ENCODE data around the gene PSRC1.
"Not testable (repeated sequence)": the region's sequence is repeated elsewhere in the genome, so short reads cannot be mapped to it uniquely, and the experiment has no call there.

PSRC1 gene

GRCh38 chr1:109295712-109296415 lies 12.9 kb upstream of the PSRC1 start:
- DNase-seq: no peak

- DNase-seq: no peak
Observed at GRCh38 chr1:109294481-109294880, 11.5 kb upstream of the PSRC1 start.

- no peak for DNase-seq
Observed at GRCh38 chr1:109293026-109293425, 10.1 kb upstream of the PSRC1 start.

GRCh38 chr1:109292364-109292763 lies 9.4 kb upstream of the PSRC1 start:
- DNase-seq: no peak

GRCh38 chr1:109290998-109291397 lies 8.1 kb upstream of the PSRC1 start:
- DNase-seq: no peak

- DNase-seq: no peak
Observed at GRCh38 chr1:109290137-109290536, 7.2 kb upstream of the PSRC1 start.

GRCh38 chr1:109286762-109287161 lies 3.8 kb upstream of the PSRC1 start:
- DNase-seq: not testable (repeated sequence)

- no peak for DNase-seq
Observed at GRCh38 chr1:109283748-109284600, 1.0 kb upstream of the PSRC1 start.

- DNase-seq: no peak
Observed at GRCh38 chr1:109282497-109282951, 421 bp downstream of the PSRC1 start.

GRCh38 chr1:109281680-109282496 lies 1.1 kb downstream of the PSRC1 start:
- DNase-seq: no peak

- no peak for DNase-seq
Observed at GRCh38 chr1:109280862-109281261, 2.1 kb downstream of the PSRC1 start.

GRCh38 chr1:109279615-109280278 lies 3.2 kb downstream of the PSRC1 start:
- DNase-seq: no peak

GRCh38 chr1:109277434-109278204 lies 5.3 kb downstream of the PSRC1 start:
- DNase-seq: peak; percentile 51

GRCh38 chr1:109275706-109276345 lies 7.1 kb downstream of the PSRC1 start:
- DNase-seq: peak; percentile 58

- DNase-seq: peak; percentile 62
Observed at GRCh38 chr1:109274533-109275476, 8.1 kb downstream of the PSRC1 start.

- DNase-seq: no peak
Observed at GRCh38 chr1:109273570-109274288, 9.2 kb downstream of the PSRC1 start.

- no peak for DNase-seq
Observed at GRCh38 chr1:109272831-109273547, 10.0 kb downstream of the PSRC1 start.

GRCh38 chr1:109272021-109272799 lies 10.7 kb downstream of the PSRC1 start:
- no peak for DNase-seq
